Measurements from ENCODE around the gene HNF4A. TPM values are rescaled to one million over a fixed set of nuclear protein-coding genes. Genes with fewer than 3 reads are reported as not detected.

The HNF4A gene
- total RNA-seq, 1 donor from 2014 or later = not detected

DNA sequence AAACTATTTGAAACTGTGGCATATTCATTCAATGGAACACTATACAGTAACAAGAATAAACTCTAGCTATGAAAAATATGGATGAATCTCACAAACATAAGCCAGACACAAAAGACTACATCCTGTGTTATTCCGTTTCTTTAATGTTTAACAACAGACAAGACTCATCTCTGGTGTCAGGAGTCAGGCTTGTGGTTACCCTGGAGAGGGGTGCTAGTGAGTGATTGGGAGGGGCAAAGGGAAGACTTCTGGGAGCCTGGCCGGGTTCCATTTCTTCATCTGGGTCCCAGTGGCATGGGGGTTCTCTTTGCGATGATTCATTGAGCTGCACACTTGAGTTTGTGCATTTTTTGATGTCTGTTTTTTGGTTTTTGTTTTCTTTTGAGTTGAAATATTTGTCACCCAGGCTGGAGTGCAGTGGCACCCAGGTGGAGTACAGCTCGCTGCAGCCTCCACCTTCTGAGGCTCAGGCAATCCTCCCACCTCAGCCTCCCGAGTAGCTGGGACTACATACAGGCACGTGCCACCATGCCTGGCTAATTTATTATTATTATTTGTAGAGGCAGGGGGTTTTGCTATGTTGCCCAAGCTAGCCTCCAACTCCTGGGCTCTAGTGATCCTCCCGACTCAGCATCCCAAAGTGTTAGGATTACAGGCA, 98.9 kb downstream of the HNF4A start:
- Mint-ChIP-seq H3K4me1 (no peaks in the 10 kb centered on the region), H3K27me3 (peaks cover 3% of the 10 kb centered on the region), H3K36me3 (ENCODE audit: low read depth) (no peaks in the 10 kb centered on the region), H3K4me3 (no peak overlapping the region), H3K9me3 (no peaks in the 10 kb centered on the region), H3K27ac (no peak overlapping the region)
- POLR2A ChIA-PET = no interaction called here
- CTCF ChIA-PET = no interaction called here
- DNase-seq = no peak
- TF ChIP-seq, protein P1, sequence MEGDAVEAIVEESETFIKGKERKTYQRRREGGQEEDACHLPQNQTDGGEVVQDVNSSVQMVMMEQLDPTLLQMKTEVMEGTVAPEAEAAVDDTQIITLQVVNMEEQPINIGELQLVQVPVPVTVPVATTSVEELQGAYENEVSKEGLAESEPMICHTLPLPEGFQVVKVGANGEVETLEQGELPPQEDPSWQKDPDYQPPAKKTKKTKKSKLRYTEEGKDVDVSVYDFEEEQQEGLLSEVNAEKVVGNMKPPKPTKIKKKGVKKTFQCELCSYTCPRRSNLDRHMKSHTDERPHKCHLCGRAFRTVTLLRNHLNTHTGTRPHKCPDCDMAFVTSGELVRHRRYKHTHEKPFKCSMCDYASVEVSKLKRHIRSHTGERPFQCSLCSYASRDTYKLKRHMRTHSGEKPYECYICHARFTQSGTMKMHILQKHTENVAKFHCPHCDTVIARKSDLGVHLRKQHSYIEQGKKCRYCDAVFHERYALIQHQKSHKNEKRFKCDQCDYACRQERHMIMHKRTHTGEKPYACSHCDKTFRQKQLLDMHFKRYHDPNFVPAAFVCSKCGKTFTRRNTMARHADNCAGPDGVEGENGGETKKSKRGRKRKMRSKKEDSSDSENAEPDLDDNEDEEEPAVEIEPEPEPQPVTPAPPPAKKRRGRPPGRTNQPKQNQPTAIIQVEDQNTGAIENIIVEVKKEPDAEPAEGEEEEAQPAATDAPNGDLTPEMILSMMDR (IDR thresholded peaks at IDR 0.05) = no peak
- ATAC-seq (ENCODE audit: low read depth) = no peak
- intact Hi-C loops (cut with micrococcal nuclease) = no loop called here

DNA sequence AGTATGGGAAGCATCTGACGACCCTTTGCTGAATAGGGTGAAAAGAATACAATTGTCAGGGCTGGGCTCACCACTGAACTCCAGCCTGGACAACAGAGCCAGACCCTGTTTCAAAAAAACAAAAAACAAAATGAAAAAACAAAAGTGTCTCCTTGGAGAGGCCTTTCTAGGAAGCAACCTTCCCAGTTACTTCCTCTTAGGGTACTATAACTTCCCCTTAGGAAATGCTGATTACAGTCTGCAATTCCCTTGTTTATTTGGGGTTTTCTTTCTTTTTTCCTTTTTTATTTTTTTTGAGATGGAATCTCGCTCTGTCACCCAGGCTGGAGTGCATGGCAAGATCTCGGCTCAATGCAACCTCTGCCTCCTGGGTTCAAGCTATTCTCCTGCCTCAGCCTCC, 99.6 kb downstream of the HNF4A start:
- peaks cover 3% of the 10 kb centered on the region for H3K27me3 Mint-ChIP-seq
- H3K27ac Mint-ChIP-seq = no peak overlapping the region
- intact Hi-C loops (cut with micrococcal nuclease) = no loop called here
- CTCF ChIA-PET = no interaction called here
- TF ChIP-seq, protein P1 (IDR thresholded peaks at IDR 0.05) = no peak
- no peak for ATAC-seq (ENCODE audit: low read depth)
- no peak for DNase-seq
- H3K9me3 Mint-ChIP-seq = no peaks in the 10 kb centered on the region
- no peaks in the 10 kb centered on the region for H3K36me3 Mint-ChIP-seq (ENCODE audit: low read depth)
- H3K4me1 Mint-ChIP-seq = no peaks in the 10 kb centered on the region
- no peak overlapping the region for H3K4me3 Mint-ChIP-seq
- POLR2A ChIA-PET = no interaction called here

DNA sequence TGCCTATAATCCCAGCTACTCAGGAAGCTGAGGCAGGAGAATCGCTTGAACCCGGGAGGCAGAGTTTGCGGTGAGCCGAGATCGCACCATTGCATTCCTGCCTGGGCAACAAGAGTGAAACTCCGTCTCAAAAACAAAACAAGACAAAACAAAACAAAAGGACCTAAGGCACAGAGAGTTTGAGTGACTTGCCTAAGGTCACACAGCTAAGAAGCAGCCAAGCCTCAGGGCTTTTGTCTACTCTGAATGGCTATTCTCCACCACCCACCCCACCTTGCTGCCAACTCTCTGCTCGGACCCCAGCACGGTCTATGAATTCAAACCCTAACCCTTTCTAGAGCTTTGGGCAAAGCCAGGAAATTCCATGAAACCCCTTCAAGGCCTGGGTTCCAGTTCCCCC, 101.1 kb downstream of the HNF4A start:
- intact Hi-C loops (cut with micrococcal nuclease) = no loop called here
- Mint-ChIP-seq H3K4me1 (no peaks in the 10 kb centered on the region), H3K4me3 (no peak overlapping the region), H3K36me3 (ENCODE audit: low read depth) (no peaks in the 10 kb centered on the region), H3K27me3 (peaks cover 3% of the 10 kb centered on the region), H3K9me3 (no peaks in the 10 kb centered on the region), H3K27ac (no peak overlapping the region)
- ChIA-PET CTCF (interaction anchor here (0.7 kb wide), 1 partner anchor 238 kb away, joined by 4 read pairs; no protein-coding TSS in a partner anchor), POLR2A (no interaction called here)
- TF ChIP-seq, protein P1 (IDR thresholded peaks at IDR 0.05) = no peak
- no peak for ATAC-seq (ENCODE audit: low read depth)
- DNase-seq = no peak

DNA sequence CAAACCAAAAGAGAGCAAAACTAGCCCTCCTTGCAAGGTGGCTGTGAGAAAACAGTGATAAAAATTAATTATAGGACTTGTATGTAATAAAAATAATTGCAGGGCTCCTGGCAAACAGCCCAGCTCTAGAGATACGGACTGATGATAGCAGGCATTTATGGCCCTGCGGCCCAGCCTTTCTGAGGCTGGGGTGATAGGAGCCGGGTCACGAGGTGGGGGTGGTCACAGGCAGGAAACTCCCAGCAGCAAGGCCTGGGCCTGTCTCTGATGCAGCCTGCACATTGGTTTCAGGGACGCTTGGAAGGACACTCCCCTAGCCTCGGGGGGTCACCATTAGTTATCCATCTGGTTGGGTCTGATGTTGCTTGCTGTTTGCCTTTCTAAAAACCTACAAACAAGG, 101.5 kb downstream of the HNF4A start:
- no peaks in the 10 kb centered on the region for H3K36me3 Mint-ChIP-seq (ENCODE audit: low read depth)
- TF ChIP-seq, protein P1 (IDR thresholded peaks at IDR 0.05) = no peak
- H3K9me3 Mint-ChIP-seq = no peaks in the 10 kb centered on the region
- no peak overlapping the region for H3K27ac Mint-ChIP-seq
- no peak overlapping the region for H3K4me3 Mint-ChIP-seq
- no peaks in the 10 kb centered on the region for H3K27me3 Mint-ChIP-seq
- no peak for ATAC-seq (ENCODE audit: low read depth)
- POLR2A ChIA-PET = no interaction called here
- CTCF ChIA-PET = interaction anchor here (0.7 kb wide), 1 partner anchor 239 kb away, joined by 4 read pairs; no protein-coding TSS in a partner anchor
- intact Hi-C loops (cut with micrococcal nuclease) = no loop called here
- no peak for DNase-seq
- no peaks in the 10 kb centered on the region for H3K4me1 Mint-ChIP-seq

DNA sequence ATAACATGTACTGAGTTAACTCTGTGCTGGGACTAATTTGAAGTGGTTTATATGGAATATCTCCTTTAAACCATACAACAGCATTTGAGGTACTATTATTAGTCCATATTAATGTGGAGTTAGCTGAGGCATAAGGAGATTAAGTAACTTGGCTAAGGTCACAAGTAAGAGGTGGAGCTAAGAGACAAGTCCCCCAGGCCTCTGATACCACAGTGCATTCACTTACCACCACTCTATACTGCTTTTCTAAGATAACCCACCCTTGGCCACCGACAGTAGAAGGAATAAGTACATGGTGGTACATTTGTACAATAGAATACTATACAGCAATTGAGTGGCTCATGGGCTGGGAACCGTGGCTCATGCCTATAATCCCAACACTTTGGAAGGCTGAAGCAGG, 103.8 kb downstream of the HNF4A start:
- ChIA-PET POLR2A (no interaction called here), CTCF (no interaction called here)
- ATAC-seq (ENCODE audit: low read depth) (no peak), DNase-seq (no peak)
- TF ChIP-seq, protein P1 (IDR thresholded peaks at IDR 0.05) = no peak
- Mint-ChIP-seq H3K4me1 (no peaks in the 10 kb centered on the region), H3K27ac (no peak overlapping the region), H3K4me3 (no peak overlapping the region), H3K27me3 (no peaks in the 10 kb centered on the region), H3K36me3 (ENCODE audit: low read depth) (no peaks in the 10 kb centered on the region), H3K9me3 (no peaks in the 10 kb centered on the region)
- intact Hi-C loops (cut with micrococcal nuclease) = no loop called here
